ENCODE results near the gene PTPRG. TPM values are rescaled to one million over a fixed set of nuclear protein-coding genes. Genes with fewer than 3 reads are reported as not detected.

PTPRG gene
- polyA plus RNA-seq, 3 donors = not detected

- H3K9ac ChIP-seq (ENCODE audit: insufficient read depth, low read length, poor library complexity, severe bottlenecking) = no peak overlapping the region
- H3K9me3 ChIP-seq (replicated peaks in 1 of 2; ENCODE audit: control insufficient read depth in 1 of 2, insufficient read depth in 1 of 2, low read length in 2 of 2) = no peaks in the 10 kb centered on the region
- H3K4me2 ChIP-seq (replicated peaks; ENCODE audit: extremely low read depth, low read length, poor library complexity, severe bottlenecking) = no peak overlapping the region
- H3K36me3 Mint-ChIP-seq = no peaks in the 10 kb centered on the region
- H4K20me1 ChIP-seq (ENCODE audit: insufficient read depth, low read length) = no peaks in the 10 kb centered on the region
- H3K36me3 ChIP-seq (replicated peaks in 1 of 2; ENCODE audit: control insufficient read depth in 1 of 2, insufficient read depth in 2 of 2, low read length in 2 of 2) = no peaks in the 10 kb centered on the region
- H3K4me3 Mint-ChIP-seq = no peak overlapping the region
- no peak overlapping the region for H3K27ac ChIP-seq (ENCODE audit: low read depth in 1 of 2, low read length in 2 of 2)
- no peak for TF ChIP-seq CTCF (IDR thresholded peaks at IDR 0.05)
- no peak overlapping the region for H3K27ac Mint-ChIP-seq
- whole genome bisulfite sequencing (ENCODE audit: insufficient coverage) = 96% methylated on average over 5 of the region's 9 CpGs
- no peaks in the 10 kb centered on the region for H3K27me3 ChIP-seq (ENCODE audit: control insufficient read depth in 2 of 2, insufficient read depth in 2 of 2, low read length in 2 of 2)
- no peak for DNase-seq
- H3K4me3 ChIP-seq (replicated peaks in 1 of 3; ENCODE audit: low read depth in 2 of 3, low read length in 3 of 3) = no peak overlapping the region
- H3K4me1 ChIP-seq (ENCODE audit: control insufficient read depth in 1 of 2, insufficient read depth in 2 of 2, low read length in 2 of 2) = no peaks in the 10 kb centered on the region
- peaks cover 7% of the 10 kb centered on the region for H3K4me1 Mint-ChIP-seq
- intact Hi-C loops (cut with micrococcal nuclease) = no loop called here
- H2AFZ ChIP-seq (ENCODE audit: insufficient read depth, low read depth, low read length, poor library complexity, severe bottlenecking) = no peak overlapping the region
- H3K9me3 Mint-ChIP-seq = peaks cover 0 to 9% (median 0%) of the 10 kb centered on the region in 7 donors
- no peaks in the 10 kb centered on the region for H3K79me2 ChIP-seq (ENCODE audit: insufficient read depth, low read length)
- peaks cover 0 to 9% (median 5%) of the 10 kb centered on the region in 3 donors for H3K27me3 Mint-ChIP-seq (ENCODE audit: low read depth in 3 of 3)
Measured at GRCh38 chr3:62142331-62143085, 581.1 kb downstream of the PTPRG start.

- intact Hi-C loops (cut with micrococcal nuclease) = no loop called here
- Mint-ChIP-seq H3K4me3 (no peak overlapping the region), H3K27me3 (ENCODE audit: low read depth in 3 of 3) (peaks cover 0 to 13% (median 8%) of the 10 kb centered on the region in 3 donors), H3K36me3 (no peaks in the 10 kb centered on the region), H3K4me1 (peaks cover 7% of the 10 kb centered on the region), H3K9me3 (peaks cover 0 to 7% (median 0%) of the 10 kb centered on the region in 7 donors), H3K27ac (no peak overlapping the region)
- H3K36me3 ChIP-seq (replicated peaks in 1 of 2; ENCODE audit: control insufficient read depth in 1 of 2, insufficient read depth in 2 of 2, low read length in 2 of 2) = no peaks in the 10 kb centered on the region
- no peak overlapping the region for H3K27ac ChIP-seq (ENCODE audit: low read depth in 1 of 2, low read length in 2 of 2)
- no peak overlapping the region for H3K9ac ChIP-seq (ENCODE audit: insufficient read depth, low read length, poor library complexity, severe bottlenecking)
- no peak for TF ChIP-seq CTCF (IDR thresholded peaks at IDR 0.05)
- no peaks in the 10 kb centered on the region for H3K79me2 ChIP-seq (ENCODE audit: insufficient read depth, low read length)
- DNase-seq = no peak
- H3K27me3 ChIP-seq (ENCODE audit: control insufficient read depth in 2 of 2, insufficient read depth in 2 of 2, low read length in 2 of 2) = no peaks in the 10 kb centered on the region
- no peak overlapping the region for H3K4me2 ChIP-seq (replicated peaks; ENCODE audit: extremely low read depth, low read length, poor library complexity, severe bottlenecking)
- WGBS (ENCODE audit: insufficient coverage) = 93% methylated on average over 3 of the region's 6 CpGs
- H2AFZ ChIP-seq (ENCODE audit: insufficient read depth, low read depth, low read length, poor library complexity, severe bottlenecking) = no peak overlapping the region
- no peaks in the 10 kb centered on the region for H4K20me1 ChIP-seq (ENCODE audit: insufficient read depth, low read length)
- no peak overlapping the region for H3K4me3 ChIP-seq (replicated peaks in 1 of 3; ENCODE audit: low read depth in 2 of 3, low read length in 3 of 3)
- H3K4me1 ChIP-seq (ENCODE audit: control insufficient read depth in 1 of 2, insufficient read depth in 2 of 2, low read length in 2 of 2) = no peaks in the 10 kb centered on the region
- H3K9me3 ChIP-seq (replicated peaks in 1 of 2; ENCODE audit: control insufficient read depth in 1 of 2, insufficient read depth in 1 of 2, low read length in 2 of 2) = no peaks in the 10 kb centered on the region
Measured at GRCh38 chr3:62143843-62144450, 582.6 kb downstream of the PTPRG start.
